Stimulated activated naive CD8-positive, alpha-beta T cell treated with anti-CD3 and anti-CD28 coated beads, Interleukin-15, amount 100 ng/mL, for 72 hours (primary cell): ENCODE data around the gene TBATA.

Experiments
- ATAC-seq: fragments of 150-1000 bp; cut with Tn5 transposase; 2 replicates; pipeline ENCODE4 v1.10.0; 2021; ENCODE audit warnings: mild to moderate bottlenecking, moderate library complexity
- DNase-seq, 2 donors: peaks; one replicate each; pipeline ENCODE4 v3.0.0; 2021 to 2022
- H3K27ac Mint-ChIP-seq, 2 donors: one replicate each; pipeline ENCODE4 v1.8.0; 2022; ENCODE audit warnings: mild to moderate bottlenecking in 2 of 2, mixed read lengths in 2 of 2, moderate library complexity in 2 of 2
- H3K27me3 Mint-ChIP-seq: one replicate; pipeline ENCODE4 v1.8.0; 2022; ENCODE audit warnings: mixed read lengths
- H3K4me1 Mint-ChIP-seq: one replicate; pipeline ENCODE4 v1.8.0; 2022; ENCODE audit warnings: mild to moderate bottlenecking, mixed read lengths
- H3K4me3 Mint-ChIP-seq, 2 donors: one replicate each; pipeline ENCODE4 v1.8.0; 2022; ENCODE audit warnings: mild to moderate bottlenecking in 2 of 2, mixed read lengths in 2 of 2, moderate library complexity in 1 of 2
- H3K9me3 Mint-ChIP-seq, 2 donors: one replicate each; pipeline ENCODE4 v1.8.0; 2022; ENCODE audit warnings: mixed read lengths in 2 of 2

Gene TBATA

DNA sequence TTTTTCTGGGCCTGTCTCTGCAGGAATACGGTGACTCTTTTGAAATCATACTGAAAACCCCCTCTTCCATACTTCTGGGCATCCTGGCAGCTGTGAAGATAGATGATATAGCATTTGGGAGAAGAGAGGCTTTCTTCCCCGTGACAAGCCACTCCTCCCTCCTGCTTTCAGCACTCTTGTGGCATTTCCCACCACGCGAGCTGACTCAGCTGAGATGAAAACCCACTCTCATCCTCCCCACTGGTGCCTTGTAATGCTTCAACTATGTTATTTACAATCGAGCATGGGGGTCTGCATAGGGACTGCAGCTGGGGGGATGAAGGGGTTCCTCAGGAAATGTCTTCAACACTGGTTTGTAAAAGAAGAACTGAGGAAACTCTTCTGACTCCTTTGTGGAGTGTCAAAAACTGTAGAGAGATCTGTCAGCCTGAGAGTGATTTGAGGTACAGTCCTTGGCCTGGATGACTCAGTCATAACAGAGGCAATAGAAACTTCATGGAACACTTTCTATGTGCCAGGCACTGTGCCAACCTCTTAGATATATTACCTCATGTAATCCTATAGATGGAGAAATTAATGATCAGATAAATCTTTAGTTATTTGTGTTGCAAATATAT is 1.7 kb upstream of the TBATA start:
- DNase-seq (peak in 1 of 2 donors; percentile 23), ATAC-seq (peak; percentile 86)
- Mint-ChIP-seq H3K4me3 (peak overlapping the region in 1 of 2 donors; percentile 9), H3K4me1 (peaks cover 50% of the 10 kb centered on the region), H3K27me3 (peaks cover 10% of the 10 kb centered on the region), H3K9me3 (no peaks in the 10 kb centered on the region), H3K27ac (peak overlapping the region; percentile 1 to 60)

DNA sequence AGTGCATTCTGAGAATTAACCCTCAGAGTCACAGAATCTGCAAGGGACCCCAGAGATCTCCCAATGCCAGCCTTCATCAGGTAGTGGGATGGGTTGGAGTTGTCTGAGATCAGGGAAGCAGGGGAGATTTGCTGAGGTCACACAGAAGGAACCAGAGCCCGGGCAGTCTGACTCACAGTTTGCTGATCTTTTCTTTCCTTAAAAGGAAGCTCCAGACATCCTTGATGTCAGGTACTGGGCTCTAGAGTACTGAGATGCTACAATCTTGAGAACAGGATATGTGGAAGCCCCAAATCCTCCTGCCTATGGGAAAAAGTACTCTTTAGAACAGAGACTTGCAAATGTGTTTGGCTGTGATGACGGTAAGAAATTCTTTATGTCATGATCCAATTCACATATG is 706 bp downstream of the TBATA start:
- Mint-ChIP-seq H3K27ac (peak overlapping the region in 1 of 2 donors; percentile 67), H3K27me3 (peaks cover 10% of the 10 kb centered on the region), H3K9me3 (no peaks in the 10 kb centered on the region), H3K4me3 (no peak overlapping the region), H3K4me1 (peaks cover 36% of the 10 kb centered on the region)
- DNase-seq, result no peak
- ATAC-seq, result no peak

DNA sequence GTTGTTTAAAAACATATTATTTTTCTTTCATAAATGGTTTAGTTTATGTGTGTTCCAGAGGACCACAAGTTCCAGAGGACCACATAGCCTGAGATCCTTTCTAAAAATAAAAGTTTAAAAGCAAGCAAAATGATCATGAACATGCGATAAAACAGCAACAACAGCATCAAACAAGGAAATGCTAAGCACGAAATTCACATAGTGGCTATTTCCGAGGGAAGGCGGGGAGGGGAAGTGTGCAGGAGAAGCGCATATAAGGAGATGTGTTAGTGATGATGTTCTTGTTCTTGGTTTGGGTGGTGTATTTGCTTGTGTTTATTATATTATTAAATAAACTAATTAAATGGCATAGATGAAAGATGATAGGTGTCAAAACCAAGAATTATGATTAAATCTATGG is 1.2 kb downstream of the TBATA start:
- Mint-ChIP-seq H3K4me1 (peaks cover 36% of the 10 kb centered on the region), H3K4me3 (no peak overlapping the region), H3K9me3 (no peaks in the 10 kb centered on the region), H3K27me3 (peaks cover 10% of the 10 kb centered on the region), H3K27ac (no peak overlapping the region)
- no peak for ATAC-seq
- no peak for DNase-seq

DNA sequence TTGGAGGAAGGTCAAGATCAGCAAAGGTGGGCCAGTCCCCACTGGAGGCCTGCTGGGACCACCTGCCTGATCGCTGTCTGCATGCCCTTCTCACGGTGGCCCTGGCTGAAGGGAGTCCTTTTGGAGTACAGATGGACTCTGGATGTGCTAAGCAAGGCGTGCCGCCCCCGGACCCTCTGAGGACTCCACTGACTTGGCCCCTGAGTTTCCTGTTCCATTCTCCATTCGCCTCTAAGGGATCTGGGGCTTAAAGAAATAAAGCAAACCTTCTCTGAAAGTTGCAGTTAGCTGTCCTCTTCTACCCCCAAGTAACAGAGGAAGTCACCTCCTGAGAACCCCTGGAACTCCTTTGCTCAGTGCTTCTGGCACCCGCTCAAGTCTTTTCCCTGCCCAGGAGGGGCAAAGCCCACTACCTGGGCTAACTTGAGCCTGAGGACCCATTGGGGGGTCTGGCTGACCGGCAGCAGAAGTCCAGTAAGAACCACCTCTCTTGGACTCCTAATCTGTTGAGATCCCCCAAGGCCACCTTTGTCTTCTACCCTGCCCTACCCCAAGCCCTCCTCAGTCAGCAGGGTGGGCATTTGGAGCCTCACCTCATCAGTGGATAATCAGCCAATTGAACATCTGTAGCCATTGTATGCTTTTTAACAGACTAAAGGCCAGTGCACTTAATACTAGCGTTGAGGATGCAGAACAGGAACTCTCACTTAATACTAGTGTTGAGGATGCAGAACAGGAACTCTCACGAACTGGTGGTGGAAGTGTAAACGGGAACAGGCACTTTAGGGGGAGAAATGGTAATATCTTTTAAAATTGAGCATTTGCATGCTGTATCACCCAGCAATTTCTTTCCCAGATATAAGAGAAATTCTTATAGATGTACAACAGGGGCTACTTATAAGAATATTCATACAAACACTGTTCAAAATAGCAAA is 2.2 kb downstream of the TBATA start:
- DNase-seq, result no peak
- Mint-ChIP-seq H3K9me3 (no peaks in the 10 kb centered on the region), H3K27me3 (peaks cover 10% of the 10 kb centered on the region), H3K27ac (no peak overlapping the region), H3K4me3 (no peak overlapping the region), H3K4me1 (peaks cover 36% of the 10 kb centered on the region)
- no peak for ATAC-seq

DNA sequence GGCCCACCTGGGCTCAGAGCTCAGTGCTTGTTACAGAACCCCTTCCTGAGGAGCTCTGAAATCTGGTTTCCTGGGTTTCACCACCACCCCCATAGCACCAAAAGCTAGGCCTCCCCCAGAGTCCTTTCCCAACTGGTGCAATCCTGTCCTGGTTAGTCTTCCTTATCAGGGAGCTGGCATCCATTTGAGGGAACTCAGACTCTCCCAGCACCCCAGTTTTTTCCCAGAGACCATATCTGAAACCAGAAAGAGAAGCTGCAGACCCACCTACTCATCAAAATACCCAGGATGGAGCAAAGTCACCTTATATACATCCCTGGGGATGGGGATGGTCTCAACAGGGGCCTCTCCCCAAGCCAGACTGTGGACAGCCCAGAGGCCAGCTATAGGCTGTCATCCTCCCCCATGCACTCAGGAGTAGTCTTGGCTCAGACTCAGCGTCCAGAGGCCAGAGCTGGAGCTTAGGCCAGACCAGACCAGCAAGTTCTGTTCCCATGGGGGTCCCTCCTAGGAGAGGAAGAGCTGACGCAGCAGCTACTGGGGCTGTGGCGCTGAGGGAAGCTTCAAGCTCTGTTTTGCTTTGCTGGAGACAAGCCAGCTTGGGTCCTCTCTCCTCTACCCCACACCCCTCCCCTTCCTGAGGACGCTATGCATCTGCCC is 3.0 kb downstream of the TBATA start:
- DNase-seq (no peak), ATAC-seq (no peak)
- Mint-ChIP-seq H3K27me3 (peaks cover 10% of the 10 kb centered on the region), H3K4me3 (no peak overlapping the region), H3K9me3 (no peaks in the 10 kb centered on the region), H3K27ac (peak overlapping the region in 1 of 2 donors; percentile 27), H3K4me1 (peaks cover 34% of the 10 kb centered on the region)

DNA sequence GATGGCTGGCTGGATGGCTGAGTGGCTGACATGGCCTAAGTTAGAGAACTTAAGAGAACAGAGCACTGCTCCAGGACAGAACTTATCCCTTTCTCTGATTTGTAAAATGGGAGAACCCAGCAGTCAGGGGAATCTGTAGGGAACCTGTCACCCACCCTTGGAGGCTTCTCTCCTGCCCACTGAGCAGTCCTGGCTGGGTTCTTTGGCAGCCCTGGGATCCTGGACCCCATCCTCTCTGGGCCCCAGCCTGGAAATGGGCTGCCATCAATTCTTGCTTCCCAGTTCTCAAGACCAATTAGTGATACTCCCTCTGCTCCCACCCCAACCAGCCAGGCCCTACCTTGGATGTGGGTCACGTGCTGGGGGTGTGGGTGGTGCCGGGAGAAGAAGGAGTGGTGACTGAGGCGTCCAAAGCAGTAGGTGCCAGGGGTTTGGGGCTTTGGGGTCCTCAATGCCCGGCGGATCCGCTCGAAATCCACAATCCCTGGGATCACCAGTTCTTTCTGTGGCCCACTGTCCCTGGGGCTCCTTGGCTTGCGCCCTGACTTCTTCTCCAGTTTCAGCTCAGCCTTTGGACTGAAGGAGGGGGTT is 3.6 kb downstream of the TBATA start:
- DNase-seq, result no peak
- Mint-ChIP-seq H3K4me3 (no peak overlapping the region), H3K9me3 (no peaks in the 10 kb centered on the region), H3K27ac (no peak overlapping the region), H3K27me3 (peaks cover 10% of the 10 kb centered on the region), H3K4me1 (peaks cover 27% of the 10 kb centered on the region)
- no peak for ATAC-seq

DNA sequence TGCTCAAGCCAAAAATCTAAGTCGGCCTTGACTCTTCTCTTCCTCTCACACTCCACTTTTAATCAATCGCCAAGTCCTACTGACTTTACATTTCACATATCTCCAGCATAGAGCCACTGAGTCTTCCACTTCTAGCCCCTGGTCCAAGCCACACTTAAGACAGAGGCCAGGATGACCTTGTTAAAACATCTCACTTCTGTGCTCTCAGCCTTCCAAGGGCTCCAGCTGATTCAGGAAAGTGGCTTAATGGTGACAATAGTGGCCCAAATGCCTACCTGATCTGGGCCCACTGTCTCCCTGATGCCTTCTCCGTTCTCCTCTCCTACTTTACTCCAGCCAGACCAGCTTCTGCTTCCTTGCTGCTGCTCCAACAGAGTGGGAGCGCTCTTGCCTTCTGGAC is 4.4 kb downstream of the TBATA start:
- Mint-ChIP-seq H3K27me3 (peaks cover 10% of the 10 kb centered on the region), H3K27ac (no peak overlapping the region), H3K9me3 (no peaks in the 10 kb centered on the region), H3K4me1 (peaks cover 22% of the 10 kb centered on the region), H3K4me3 (no peak overlapping the region)
- ATAC-seq (no peak), DNase-seq (no peak)

DNA sequence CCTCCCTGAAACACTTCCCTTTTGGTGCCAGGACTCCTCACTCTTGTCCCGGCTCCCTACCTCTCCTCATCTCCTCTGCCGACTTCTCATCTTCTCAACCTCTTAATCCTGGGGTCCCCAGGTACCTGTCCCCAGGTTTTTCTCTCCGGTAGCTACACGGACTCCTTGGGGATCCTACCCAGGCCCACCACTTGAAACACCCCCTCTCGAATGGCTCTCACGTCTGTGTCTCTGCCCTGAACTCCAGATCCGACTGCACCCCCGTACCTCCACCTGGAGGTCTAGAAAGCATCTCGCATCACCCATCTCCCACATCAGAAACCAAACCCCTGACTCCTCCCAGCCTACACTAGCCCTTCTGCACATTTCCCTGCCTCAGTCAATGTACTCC is 4.8 kb downstream of the TBATA start:
- Mint-ChIP-seq H3K4me1 (peaks cover 22% of the 10 kb centered on the region), H3K27ac (peak overlapping the region in 1 of 2 donors; percentile 20), H3K4me3 (no peak overlapping the region), H3K9me3 (no peaks in the 10 kb centered on the region), H3K27me3 (peaks cover 10% of the 10 kb centered on the region)
- ATAC-seq, result no peak
- DNase-seq, result no peak

DNA sequence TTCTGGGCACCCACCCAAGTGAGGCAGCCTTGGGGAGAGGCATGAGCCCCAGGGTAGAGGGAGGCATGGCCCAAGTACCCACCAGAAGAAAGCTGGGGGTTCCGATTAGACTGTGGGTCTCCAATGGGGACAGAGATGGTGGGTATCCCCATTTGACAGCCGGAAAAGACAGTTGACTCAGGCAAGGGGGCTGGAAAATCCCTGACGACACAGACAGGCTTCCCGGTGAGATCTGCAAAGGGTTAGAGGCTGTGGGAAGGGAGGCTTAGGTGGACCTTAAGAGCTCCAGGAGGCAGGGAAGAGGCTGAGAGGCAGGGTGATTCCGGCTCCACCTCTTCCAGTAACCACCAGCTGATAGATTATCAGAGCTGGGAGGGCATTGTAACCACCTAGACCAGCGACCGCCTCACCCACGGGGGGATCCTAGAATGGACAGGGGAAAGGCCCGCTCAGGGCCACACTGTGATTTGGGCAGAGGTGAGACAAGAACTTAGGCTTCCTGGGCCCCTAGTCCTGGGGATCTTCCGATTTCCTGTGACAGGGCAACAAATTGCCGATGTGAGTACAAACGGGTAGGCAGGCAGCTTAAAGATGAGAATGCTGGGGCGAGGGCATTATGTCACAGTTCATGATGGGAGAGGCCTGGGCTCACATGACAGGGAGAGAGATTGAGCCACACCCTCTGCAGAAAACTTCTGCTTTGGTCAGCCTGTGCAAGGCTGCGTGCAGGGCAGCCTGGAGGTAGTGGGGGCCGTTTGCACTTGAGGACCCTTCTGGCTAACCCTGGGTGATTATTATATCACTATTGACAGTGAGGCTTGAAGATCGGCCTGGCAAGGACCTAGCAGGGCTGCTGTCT is 5.4 kb downstream of the TBATA start:
- Mint-ChIP-seq H3K4me1 (peaks cover 15% of the 10 kb centered on the region), H3K4me3 (no peak overlapping the region), H3K27ac (no peak overlapping the region), H3K27me3 (peaks cover 10% of the 10 kb centered on the region), H3K9me3 (no peaks in the 10 kb centered on the region)
- ATAC-seq (no peak), DNase-seq (no peak)

DNA sequence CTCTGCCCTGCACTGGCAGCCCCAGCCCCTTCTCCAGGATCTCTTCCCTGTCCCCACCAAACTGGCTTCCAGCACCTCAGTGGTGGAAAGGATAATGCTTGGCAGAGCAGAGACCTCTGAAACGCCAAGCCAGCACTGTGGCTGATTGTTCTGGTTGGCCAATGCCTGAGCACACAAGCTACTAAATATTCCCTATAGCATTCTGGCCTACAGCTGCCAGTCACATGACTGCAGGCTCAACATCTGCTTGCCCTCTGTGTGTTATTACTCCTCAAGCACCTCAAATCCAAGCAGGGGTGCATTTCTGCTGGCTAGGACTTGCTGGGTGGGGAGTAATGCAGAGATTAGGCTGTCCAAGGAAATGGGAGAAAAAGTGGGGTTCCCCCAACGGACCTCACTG is 6.1 kb downstream of the TBATA start:
- Mint-ChIP-seq H3K27me3 (peaks cover 10% of the 10 kb centered on the region), H3K9me3 (no peaks in the 10 kb centered on the region), H3K27ac (no peak overlapping the region), H3K4me3 (no peak overlapping the region), H3K4me1 (peaks cover 9% of the 10 kb centered on the region)
- ATAC-seq (no peak), DNase-seq (no peak)

DNA sequence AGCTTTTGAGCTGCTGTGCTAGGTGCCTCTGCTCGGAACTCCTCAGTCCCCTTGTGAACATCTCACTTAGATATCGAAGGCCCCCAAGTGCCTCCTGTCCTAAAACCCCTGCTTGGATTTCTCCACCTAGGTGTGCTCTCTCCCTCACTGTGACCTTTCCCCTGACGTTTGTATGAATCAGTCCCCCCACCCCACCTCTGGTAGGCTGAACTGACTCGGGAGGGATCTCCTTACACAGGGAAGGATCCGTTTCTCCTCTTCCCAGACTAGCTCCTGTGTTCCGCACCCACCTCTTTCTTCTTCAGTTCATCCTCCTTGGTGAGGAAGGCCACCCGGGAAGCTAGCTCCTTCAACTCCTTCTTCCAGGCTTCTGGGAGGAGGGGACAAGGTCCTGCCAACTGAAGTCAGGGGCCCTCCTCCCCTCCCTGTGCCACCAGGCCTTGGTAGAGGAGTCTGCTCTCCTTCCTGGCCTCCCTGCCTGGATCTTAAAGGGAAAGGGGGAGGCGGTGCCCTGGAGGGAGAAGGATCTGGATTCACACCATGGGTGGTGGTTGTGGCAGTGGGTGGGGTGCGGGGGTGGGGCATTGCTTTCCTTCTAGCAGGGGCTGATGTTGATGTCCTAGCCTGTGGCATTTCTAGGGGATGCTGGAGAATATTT is 6.8 kb downstream of the TBATA start:
- H3K9me3 Mint-ChIP-seq, result no peaks in the 10 kb centered on the region
- peaks cover 8% of the 10 kb centered on the region for H3K4me1 Mint-ChIP-seq
- H3K4me3 Mint-ChIP-seq, result no peak overlapping the region
- H3K27me3 Mint-ChIP-seq, result peaks cover 8% of the 10 kb centered on the region
- ATAC-seq (no peak), DNase-seq (no peak)
- H3K27ac Mint-ChIP-seq, result peak overlapping the region in 1 of 2 donors; percentile 4

DNA sequence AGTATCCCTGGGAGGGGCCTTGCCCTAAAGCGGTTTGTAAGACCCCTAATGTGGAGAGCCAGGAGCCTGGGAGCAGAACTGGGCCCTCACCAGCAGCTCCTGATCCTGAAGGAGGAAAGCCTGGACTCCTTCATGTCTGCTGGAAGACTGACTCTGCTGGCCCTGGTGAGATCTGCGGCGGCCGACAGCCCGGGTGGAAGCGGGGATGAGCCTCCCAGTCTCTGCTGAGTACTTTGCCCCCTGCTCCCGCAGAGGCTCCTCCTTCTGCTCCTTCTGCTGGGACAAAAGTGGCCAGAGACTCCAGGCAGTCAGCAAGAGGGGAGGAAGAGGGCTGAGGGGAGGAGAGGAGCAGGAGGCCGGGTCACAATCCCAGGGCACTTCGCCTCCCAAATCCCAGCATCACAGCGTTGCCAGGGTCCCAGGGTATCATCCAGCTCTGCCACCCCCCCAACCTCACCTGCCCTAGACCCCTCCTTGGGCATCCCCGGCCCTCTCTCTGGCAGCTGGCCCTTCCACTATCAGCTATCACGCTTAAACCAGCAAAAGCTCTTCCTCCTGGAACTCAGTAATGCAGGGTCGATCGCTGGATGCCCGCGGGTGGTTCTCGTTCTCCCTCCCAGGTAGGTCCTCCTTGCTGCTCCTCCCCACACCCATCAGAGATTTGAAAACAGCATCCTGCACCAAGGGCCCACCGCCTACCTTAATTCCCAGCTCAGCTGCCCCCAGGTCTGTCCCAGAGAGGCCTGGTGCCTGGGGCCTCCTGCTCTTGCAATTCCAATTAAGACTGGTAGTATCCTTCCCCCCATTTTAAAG is 7.9 kb downstream of the TBATA start:
- Mint-ChIP-seq H3K4me1 (no peaks in the 10 kb centered on the region), H3K27ac (peak overlapping the region in 1 of 2 donors; percentile 56), H3K4me3 (no peak overlapping the region), H3K27me3 (no peaks in the 10 kb centered on the region), H3K9me3 (no peaks in the 10 kb centered on the region)
- DNase-seq (no peak), ATAC-seq (no peak)

DNA sequence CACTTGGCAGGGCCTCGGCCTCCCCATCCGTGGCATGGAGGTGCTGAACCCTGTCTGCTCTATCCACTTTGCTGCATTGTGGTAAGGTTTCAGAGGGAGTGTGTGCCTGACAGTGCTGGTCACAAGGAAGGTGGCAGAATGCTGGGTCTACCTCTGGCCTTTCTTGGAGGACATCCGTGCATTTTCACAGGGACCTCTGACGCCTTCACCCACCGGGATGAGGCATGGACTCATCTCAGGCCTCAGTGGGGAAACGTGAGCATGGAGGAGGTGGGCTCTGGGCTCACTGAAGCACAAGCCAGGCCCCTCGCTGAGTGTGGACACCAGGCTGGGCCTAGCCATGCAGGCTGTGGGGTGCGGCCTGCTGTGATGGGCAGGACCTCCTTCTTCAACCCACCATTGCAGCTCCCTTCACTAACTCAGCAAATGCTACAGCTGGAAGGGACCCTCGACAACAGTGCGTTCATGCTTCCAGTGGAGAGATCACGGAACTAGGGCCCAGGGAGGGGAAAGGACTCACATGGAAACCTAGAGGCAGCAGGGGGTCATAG is 8.6 kb downstream of the TBATA start:
- Mint-ChIP-seq H3K9me3 (no peaks in the 10 kb centered on the region), H3K27me3 (no peaks in the 10 kb centered on the region), H3K27ac (no peak overlapping the region), H3K4me1 (no peaks in the 10 kb centered on the region), H3K4me3 (no peak overlapping the region)
- no peak for ATAC-seq
- DNase-seq, result no peak
